NCI-H1105 treated with DMSO at 0.1 percent for 48 hours (cell line): Measurements from ENCODE around the gene CLIC3.

ENCODE experiments used
- DNase-seq: peaks from one replicate; lab custom pipeline; 2025; lab: John Stamatoyannopoulos, UW

Gene CLIC3

DNA sequence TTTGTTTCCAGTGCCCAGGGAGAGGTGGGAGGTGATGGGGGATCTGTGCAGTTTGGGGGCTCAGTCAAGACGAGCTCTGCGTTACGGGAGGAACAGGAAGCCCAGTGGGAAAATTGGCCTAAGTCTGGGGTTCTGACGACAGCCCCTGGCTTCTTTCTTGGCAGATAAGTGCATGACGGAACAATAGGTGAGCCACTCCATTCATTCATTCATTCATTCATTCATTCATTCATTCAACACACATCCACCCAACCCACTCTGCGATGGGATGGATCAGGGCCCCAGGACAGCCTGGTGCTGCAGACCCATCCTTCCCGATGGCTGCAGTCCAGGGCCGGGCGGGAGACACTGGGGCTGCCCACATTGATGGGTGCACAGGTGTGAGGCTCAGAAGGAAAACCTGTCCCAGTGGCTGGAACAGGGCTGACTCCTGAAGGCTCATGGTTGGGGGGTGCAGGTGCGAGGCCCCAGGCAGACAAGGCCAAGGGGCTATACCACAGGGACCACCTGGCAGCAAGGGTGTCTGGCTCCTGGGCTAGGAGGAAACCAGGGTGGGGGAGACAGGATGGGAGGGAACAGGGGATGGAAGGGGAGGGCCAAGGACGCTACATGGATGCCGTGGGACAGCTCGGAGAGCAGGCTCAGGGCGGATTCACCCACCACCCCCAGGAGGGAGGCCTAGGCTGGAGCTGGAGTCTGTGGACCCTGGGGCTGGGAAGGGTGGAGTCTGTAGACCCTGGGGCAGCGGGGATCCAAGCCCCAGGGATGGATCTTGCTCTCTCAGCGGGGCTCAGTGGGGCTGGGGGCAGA is 15.5 kb downstream of the CLIC3 start:
- DNase-seq: no peak

DNA sequence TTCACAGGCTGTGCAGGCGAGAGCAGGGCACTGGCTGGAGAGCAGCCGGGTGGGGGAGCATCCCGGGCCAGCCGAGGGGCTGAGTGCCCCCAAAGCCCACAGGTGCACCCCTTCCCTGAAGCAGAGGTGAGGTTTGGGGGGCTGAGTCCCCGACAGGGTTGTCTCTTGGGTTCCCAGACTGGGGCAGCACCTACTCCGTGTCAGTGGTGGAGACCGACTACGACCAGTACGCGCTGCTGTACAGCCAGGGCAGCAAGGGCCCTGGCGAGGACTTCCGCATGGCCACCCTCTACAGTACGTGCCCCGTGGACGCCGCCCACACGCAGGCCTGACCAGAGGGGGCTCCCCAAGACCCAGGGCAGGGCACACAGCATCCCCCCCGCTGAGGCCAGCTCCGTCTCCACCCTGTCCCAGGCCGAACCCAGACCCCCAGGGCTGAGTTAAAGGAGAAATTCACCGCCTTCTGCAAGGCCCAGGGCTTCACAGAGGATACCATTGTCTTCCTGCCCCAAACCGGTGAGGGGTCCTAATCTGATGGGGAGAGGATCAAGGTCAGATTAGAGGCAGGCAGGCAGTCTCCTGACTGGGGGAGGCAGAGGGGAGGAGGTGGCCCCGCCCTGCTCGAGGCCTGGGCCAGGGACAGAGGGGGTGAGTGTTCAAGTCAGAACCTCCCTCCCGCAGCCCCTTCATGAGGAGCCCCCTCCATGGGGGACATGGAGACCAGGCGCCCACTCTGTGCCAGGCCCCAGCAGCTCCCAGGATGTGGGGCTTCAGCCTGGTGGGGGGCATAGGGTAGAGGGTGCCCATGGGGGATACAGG is 16.4 kb downstream of the CLIC3 start:
- no peak for DNase-seq

DNA sequence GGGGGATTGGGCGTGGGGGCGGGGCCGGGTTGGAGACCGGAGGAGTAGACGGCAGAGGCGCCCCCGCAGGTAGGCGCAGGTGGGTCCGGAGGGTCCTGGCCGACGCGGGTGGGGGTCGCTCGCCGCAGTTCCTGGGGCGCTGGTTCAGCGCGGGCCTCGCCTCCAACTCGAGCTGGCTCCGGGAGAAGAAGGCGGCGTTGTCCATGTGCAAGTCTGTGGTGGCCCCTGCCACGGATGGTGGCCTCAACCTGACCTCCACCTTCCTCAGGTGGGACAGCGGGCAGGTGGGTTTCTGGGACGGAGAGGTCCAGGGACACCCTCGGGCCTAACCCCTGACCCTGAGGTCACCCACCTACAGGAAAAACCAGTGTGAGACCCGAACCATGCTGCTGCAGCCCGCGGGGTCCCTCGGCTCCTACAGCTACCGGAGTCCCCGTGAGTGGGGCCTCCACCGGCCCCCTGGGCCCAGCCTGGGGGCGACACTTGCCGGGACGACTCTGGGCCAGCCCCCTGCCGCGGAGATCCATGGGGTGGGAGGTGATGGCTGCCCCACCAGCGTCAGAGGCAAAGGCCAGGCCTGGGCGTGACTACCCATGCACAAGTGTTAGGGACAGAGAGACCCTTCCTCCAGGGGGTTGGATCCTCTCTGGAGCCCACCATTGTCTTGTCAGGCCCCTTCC is 17.4 kb downstream of the CLIC3 start:
- no peak for DNase-seq

DNA sequence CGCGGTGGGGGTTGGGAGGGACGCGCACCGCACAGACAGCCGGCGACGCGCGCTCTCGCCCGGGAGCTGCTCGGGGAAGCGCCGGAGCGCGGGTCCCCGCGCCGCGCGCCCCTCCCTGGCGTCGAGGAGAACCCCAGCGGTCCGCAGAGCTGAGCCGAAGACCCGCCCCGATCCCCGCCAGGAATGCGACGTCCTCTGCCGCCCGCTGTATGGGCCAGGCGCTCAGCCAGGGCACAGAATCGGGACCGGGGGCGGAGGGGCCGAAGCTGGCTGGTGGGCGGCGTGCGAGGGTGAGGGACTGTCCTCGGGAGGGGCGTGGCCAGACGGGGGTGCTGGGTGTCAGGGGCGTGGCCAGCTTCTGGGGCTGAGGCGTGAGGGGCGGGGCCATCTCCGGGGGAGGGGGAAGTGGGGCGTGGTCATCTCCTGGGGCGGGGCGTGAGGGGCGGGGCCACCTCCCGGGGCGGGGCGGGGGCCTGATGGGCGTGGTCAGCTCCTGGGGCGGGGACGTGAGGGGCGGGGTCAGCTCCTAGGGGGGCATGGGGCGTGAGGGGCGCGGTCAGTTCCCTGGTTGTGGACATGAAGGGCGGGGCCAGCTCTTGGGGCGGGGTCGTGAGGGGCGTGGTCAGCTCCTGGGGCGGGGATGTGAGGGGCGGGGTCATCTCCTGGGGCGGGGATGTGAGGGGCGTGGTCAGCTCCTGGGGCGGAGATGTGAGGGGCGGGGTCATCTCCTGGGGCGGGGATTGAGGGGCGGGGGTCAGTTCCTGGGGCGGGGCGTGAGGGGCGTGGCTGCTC is 18.1 kb downstream of the CLIC3 start:
- DNase-seq: no peak

DNA sequence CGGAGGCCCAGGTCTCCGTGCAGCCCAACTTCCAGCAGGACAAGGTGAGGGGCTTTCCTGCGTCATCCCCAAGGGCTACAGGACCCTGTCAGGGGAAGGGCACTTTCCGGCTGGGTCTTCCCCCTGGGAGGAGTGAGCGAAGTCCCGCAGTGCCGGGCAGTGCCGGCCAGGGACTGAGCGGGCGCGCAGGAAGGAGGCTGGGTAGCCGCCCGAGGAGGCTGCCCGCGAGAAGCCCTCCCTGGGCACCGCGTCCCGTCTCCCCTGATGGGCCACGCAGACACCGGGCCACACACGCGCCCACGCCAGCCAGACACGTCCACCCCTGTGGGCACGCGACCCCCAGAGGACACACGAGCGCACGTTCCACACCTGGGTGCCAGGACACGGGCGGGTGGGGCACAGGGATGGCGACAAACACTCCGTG is 18.7 kb downstream of the CLIC3 start:
- no peak for DNase-seq

DNA sequence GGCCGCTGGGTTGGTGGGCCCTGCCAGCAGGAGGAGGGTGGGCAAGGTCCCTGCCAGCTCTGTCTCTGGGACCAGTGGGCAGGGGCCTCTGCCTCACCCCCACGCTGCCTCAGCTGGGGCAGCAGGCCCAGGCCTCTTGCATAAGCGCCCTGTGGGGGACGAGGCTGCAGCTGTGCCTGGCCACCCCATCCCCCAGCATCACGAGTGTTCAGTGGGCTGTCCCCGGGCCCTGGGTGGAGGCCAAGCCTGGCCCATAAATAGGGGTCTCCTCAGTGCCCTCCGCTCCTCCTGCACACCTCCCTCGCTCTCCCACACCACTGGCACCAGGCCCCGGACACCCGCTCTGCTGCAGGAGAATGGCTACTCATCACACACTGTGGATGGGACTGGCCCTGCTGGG is 19.1 kb downstream of the CLIC3 start, which contains the start of gene PTGDS:
PTGDS (plus strand) TSS at position 282 of the 400 bp plus-strand sequence; CDS start at position 357, 75 bp downstream.
- DNase-seq: no peak

DNA sequence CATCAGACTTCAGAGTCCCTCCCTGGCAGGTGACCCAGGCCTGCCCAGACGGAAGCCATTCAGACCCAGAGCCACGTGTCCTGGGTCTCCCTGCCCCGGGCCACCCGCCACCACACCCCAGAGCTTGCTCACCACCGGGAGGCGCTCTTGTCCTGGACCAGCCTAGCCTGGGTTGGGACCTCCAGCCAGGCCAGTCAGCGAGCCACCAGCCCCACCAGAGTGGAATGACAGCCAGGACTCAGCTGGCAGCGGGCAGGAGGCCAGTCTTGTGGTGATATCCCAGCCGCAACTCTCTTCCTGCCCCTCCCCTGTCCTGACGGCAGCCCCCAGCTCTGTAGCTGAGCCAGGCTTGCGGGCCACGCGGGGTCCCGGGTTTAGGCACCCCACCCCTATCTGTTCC is 20.7 kb downstream of the CLIC3 start:
- no peak for DNase-seq

DNA sequence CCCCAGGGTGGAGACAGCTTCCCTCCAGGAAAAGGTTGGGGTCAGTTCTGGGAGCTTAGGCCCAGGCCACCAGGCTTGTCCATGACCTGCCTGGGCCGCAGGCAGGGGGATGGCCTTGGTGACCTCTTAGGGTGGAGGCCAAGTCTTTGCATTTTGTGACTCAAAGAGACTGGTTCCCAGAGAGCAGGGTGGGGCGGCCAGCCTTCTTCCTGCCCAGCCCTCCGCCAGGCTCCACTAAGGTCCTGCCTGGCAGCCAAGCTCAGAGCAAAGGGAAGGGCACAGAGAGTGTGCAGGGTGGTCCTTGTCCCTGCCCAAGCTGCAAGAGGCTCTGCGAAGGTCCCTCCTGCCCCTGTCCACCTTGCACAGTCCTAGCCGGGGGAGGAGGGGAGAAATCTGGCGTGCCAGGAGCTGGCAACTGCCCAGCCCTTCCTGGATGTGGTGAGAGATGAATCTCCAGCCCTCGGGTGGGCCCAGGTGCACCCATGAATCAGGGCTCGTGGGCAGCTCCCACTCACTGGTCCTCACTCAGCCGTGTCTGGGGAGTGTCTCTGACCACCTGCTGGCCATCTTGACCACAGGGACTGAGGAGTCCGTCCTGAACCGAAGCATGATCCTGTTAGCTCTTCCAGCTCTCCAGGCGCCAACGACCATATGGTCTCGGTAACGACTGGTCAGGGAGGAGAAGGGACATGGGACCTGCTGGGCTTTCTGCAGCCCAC is 21.4 kb downstream of the CLIC3 start:
- no peak for DNase-seq

DNA sequence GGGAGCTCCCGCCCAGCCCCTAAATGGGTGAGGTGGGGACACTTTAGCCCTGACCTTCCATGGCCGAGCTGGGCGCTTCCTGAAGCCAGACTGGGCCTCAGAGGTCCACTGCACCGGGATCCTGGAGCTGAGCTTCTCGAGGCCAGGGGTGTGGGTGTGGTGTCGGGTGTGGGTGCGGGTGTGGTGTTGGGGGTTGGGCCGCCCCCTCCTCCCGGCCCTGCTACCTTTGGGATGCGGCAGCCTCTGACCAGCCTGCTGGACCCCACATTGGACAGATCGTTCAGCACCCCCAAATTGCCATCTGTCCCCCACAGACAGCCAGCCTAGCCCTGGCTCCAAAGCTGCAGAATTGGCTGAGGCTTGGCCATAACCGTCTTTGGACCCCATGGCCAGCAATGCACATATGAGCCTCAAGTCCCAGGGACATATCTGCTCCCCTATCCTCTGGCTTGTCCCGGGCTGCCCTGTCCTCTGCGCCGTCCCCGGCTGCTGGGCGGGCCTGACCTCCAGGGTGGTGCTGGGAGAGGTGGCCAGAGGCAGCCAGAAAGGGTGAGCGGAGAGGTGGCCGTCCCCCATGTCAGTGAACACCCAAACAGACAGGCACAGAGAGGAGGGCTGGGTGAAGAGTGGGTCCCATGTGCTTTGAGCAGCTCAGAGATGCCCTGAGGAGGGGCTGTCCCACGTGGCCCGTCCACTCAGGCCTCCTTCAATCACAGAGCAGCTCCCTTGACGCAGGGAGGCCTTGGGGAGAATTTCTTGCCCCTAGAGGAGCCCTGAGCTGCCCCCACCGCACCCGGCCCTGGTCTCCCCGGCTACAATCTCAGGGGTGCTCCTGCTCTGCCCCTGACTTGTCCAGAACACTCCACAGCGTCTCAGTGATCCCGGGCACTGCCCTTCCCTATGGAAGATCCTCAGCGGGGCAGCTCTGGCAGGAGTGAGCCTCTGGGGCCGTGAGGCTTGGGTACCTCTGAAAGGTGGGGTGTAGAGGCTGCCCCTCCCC is 22.4 kb downstream of the CLIC3 start:
- no peak for DNase-seq

DNA sequence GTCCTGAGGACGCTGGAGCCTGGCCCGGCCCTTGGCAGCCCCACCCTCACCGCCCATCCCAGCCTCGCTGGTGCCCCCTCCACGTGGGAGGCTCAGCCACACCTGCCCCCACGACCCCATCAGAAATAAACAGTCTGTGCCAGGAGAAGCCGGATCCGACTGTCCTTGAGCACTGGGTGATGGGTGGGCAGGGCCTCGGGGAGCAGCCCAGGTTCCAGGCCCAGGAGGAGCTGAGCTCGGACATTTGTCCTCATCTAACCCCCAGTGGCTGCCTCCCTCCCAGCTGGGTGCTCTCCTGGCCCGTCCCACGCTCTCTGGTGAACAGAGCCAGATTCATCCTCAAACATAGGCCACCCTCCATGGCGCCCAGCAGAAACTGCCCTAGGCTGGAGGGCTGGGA is 23.6 kb downstream of the CLIC3 start:
- no peak for DNase-seq

DNA sequence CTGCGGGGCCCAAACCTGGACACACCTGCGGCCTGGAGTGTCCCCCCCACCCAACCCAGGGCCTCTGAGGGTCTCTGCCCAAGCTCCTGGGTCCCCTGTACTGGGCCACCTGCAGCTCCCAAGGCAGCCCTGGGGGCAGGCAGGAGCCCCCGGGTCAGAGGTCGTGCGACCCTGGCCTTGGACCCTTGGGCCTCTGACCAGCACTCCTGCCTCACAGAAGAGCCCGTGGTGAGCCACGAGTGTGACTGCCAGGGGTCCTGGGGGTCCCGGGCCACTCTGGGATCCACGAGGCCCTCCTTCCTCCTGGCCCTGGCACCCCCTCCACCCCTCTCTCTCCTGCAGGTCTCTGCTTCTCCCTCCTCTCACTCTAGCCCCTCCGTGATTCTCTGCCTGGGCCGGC is 24.0 kb downstream of the CLIC3 start:
- DNase-seq: no peak

DNA sequence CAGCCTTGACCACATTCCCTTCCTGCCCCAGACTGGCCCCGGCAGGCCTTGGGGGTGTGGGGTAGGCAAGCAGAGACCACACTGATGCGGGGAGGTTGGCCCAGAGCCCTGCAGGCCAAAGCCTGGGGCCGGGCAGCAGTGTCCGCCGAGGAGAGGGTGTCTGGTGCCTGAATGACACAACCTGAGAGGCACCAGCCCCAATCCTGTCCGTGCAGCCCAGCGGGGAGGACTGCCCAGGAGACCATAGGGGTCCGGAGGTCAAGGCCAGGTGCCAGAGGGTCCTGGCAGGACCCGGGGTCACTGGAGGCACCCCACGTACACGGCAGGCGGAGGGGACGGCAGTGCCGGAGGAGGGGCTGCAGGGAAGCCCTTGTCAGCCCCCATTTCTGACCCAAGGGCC is 24.6 kb downstream of the CLIC3 start:
- DNase-seq: no peak

DNA sequence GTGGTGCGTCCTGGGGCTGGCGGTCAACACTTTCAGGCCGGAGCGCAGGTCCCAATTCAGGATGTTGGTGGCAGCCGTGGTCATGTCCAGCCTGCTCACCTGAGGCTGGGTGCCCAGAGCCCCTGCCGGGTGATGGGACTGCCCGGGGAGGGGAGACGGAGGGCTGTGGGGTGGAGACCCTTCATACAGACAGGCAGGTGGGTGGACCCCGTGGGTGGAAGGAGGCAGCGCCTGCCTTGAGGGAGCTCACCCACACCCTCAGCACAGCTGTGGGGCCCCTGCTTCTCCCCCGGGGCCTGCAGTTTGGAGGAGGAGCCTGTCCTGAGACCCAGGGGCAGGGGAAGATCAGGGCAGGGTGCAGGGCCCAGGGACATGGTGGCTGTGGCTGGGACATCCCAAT is 26.0 kb downstream of the CLIC3 start:
- DNase-seq: no peak

DNA sequence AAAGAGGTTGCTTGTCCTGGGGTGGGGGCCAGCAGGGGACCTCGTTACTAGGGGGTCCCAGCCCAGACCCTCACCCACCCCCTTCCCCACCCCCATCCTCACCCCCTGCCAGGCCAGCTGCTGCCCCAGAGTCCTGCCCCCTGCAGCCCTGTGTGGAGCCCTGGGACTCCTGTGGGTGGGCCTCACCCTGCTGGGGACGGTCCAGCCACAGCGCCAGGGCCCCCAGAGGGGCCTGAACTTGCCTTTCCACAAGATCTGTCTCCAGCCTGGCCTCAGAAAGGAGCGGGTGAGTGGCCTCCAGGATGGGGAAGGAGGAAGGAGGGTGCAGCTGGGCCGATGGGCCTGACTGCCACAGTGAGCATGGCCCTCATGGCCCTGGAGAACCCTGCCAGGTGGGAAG is 26.6 kb downstream of the CLIC3 start:
- no peak for DNase-seq

DNA sequence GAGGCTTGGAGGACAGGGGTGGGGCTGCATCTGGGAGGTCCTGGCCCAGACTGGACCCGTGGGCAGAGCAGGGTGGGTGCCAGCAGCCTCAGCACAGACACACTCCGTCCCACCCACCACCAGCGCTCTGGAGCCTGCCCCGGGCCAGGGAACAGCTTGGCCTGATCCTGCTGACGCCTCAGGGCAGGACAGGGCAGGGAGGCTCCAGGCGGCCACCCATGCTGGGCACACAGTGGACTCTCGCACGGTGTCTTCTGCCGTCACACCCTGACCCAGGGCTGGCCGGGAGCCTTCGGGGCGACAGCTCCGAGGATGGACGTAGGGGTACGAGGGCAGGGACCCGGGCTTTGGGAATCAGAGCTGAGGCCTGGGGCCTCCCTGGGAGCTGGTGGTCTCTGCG is 27.2 kb downstream of the CLIC3 start:
- no peak for DNase-seq

DNA sequence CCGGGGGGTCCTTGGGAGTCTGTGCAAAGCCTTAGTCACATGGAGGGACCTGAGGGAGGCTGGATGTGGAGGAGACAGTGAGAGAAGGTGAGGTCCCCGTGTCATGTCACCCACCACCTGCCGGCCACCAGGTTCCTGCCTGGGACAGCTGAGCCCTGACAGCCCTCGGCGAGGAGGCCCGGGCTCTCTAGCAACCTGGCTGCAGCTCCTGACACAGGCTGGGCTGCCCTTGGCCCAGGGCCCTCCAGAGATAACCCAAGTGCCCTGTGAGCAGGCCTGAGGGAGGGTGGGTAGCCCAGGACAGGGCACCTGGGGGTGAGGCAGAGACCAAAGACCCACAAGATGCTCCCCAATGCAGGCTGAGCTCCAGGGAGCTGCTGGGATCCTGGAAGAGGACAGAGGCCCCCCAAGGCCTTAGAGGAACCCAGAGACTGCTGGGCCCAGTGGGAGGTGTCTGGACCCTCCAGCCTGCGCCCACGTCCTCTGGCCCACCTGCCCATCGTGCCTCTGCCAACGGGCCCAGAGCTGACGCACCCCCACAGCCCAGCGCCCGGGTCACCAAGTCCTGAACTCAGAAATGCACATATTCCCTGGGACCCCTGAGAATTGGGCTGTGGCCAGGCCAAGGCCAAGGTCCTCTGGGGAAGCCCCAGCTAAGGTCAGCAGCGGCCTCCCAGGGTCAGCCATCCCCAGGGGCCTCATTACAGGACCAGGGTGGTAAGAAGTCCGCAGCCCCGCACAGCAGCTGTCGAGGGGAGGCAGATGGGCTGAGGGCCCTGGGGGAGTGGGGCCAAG is 27.8 kb downstream of the CLIC3 start:
- no peak for DNase-seq

DNA sequence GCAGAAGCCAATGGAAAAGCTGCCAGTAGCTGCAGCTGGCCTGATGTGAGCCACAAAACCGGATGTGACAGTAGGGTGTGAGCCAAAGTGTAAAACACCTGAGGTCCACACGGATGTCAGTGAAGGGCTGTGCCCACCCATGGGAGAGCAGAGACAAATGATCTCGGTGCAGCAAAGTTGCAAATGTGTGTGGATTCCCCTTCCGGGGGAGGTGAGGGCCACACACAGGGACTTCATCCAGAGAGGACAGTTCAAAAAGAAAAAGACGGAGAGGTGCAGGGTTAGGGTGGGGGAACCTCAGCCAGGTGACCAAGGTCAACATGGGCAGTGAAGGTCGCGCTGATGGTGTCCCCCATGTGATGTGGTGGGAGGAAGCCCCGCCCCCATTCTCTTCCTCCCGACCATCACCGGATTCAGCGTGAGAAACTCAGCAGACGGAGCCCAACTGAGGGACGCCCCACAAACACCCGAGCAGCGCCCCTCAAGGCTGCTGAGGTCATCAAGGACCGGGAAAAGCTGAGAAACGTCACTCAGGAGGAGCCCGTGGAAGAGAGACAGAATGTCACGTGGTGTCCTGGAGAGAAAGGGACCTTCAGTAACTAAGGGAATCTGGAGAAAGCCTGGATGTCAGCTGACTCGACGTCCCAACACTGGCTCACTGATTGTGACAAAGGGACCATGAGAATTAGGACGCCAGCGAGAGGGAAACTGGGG is 30.4 kb downstream of the CLIC3 start:
- DNase-seq: no peak

DNA sequence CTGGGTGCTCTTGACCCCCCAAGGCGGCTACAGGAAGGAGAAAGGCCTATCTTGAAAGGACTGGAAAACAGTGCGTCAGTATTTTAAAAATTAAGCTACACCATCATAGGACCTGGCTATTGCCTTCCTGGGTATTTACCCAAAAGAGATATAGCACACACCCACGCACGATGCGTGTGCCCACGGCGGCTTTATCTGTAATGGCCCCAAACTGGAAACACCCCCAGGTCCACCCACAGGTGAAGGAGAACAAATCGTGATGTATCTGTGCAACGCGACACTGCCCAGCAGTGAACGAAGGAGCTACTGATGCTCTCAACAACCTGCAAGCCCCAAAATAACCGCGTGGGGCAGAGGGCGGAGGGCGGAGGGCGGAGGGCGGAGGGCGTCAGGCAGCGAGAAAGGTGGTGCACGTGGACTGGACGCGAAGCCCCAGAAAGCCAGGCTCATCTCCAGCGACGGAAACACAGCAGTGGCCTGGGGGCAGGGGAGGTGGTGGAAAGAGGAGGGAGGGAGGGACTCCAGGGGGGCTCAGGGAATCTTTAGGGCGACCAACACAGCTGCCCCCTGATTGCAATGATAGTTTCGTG is 31.4 kb downstream of the CLIC3 start:
- no peak for DNase-seq
